Measurements from ENCODE around the gene FAM241A. TPM values are rescaled to one million over a fixed set of nuclear protein-coding genes. Genes with fewer than 3 reads are reported as not detected.

The FAM241A gene
- total and polyA plus RNA-seq, 9 of the 15 experiments (the other 6 are each of a cell fraction or from before 2014, with no cell fraction given), result 2.3 to 8.5 (median 5.3) TPM

GRCh38 chr4:112142182-112142581, 3.1 kb upstream of the FAM241A start:
- TF ChIP-seq ZBTB12 (CRISPR knock-in tag; IDR thresholded peaks at IDR 0.05), result no peak
- no peak for TF ChIP-seq JUND (IDR thresholded peaks at IDR 0.05; ENCODE audit: borderline replicate concordance, low read depth, low read length)
- no peak for TF ChIP-seq JUND (tag; IDR thresholded peaks at IDR 0.05; ENCODE audit: borderline replicate concordance, low read depth, low read length)
- no peak for TF ChIP-seq ZSCAN32 (CRISPR knock-in tag; IDR thresholded peaks at IDR 0.05)
- no peak for TF ChIP-seq ZFP36 (IDR thresholded peaks at IDR 0.05; ENCODE audit: low read depth, low read length, partially characterized antibody)
- no peak for FAIRE-seq
- peaks cover 16% of the 10 kb centered on the region for H3K79me2 ChIP-seq (ENCODE audit: control insufficient read depth, insufficient read depth, low read length)
- peaks cover 2 to 10% of the 10 kb centered on the region in 2 experiments; a peak in 3 of 5 replicates for H3K4me1 ChIP-seq (replicated peaks in 1 of 2; ENCODE audit: control insufficient read depth in 2 of 2, insufficient read depth in 2 of 2, low read length in 2 of 2)
- no peaks in the 10 kb centered on the region for H3K9me1 ChIP-seq (ENCODE audit: control insufficient read depth, insufficient read depth, low read length)
- 66% methylated on average over 2 of the region's 2 CpGs for WGBS (ENCODE audit: insufficient coverage, low coverage, missing lambda C conversion rate)
- H3K36me3 ChIP-seq (ENCODE audit: control insufficient read depth, insufficient read depth, low read length), result no peaks in the 10 kb centered on the region
- ChIA-PET CTCF (ENCODE audit: low intra/inter-chr PET ratio) (no interaction called here), POLR2A (interaction anchor here (1.6 kb wide), 1 partner anchor 11 kb away, joined by 4 read pairs; no protein-coding TSS in a partner anchor)
- H3K9ac ChIP-seq (ENCODE audit: insufficient read depth in 1 of 2, low read depth in 2 of 2, low read length in 2 of 2), result no peak overlapping the region
- BruUV-seq (replicated peaks), result no TSS peak
- no peak overlapping the region for H3K4me2 ChIP-seq (ENCODE audit: insufficient read depth, low read length)
- no peaks in the 10 kb centered on the region for H4K20me1 ChIP-seq (replicated peaks; ENCODE audit: control insufficient read depth, insufficient read depth, low read length)
- no peak overlapping the region for H3K4me3 ChIP-seq
- no peak for DNase-seq (ENCODE audit: extremely low read depth in 1 of 4, low spot score in 3 of 4)
- ATAC-seq, result no peak
- H3K9me3 ChIP-seq (replicated peaks; ENCODE audit: control insufficient read depth, insufficient read depth, low read depth, low read length), result no peaks in the 10 kb centered on the region
- in situ Hi-C loops (cut with MboI) (no loop called here), intact Hi-C loops (cut with micrococcal nuclease) (no loop called here)
- no peak overlapping the region for H3K27ac ChIP-seq (ENCODE audit: extremely low read depth, low read depth, low read length)
- no peaks in the 10 kb centered on the region for H3K27me3 ChIP-seq (ENCODE audit: control insufficient read depth in 2 of 2, insufficient read depth in 2 of 2, low read length in 2 of 2)
- no peak overlapping the region for H2AFZ ChIP-seq (ENCODE audit: low read depth, low read length)

Measured in K562 (cell line).